Trophoblast cell (in vitro differentiated cells and primary cell): ENCODE results near the gene HS6ST3.

Experiments used
- DNase-seq, 2 donors: peaks; one replicate each; pipeline ENCODE4 v3.0.0-alpha.2; 2016
- H2AFZ ChIP-seq: 2 replicates; pipeline ENCODE4 v1.6.1; 2013; ENCODE audit warnings: low read length, moderate library complexity, mild to moderate bottlenecking; ENCODE audit not compliant: insufficient read depth, poor library complexity
- H2AK5ac ChIP-seq: 2 replicates; pipeline ENCODE4 v1.6.1; 2013; ENCODE audit warnings: mild to moderate bottlenecking, low read length
- H2BK120ac ChIP-seq: 2 replicates; pipeline ENCODE4 v1.6.1; 2013; ENCODE audit warnings: low read length, mild to moderate bottlenecking, moderate library complexity; ENCODE audit not compliant: insufficient read depth, poor library complexity
- H2BK12ac ChIP-seq: 2 replicates; pipeline ENCODE4 v1.6.1; 2013; ENCODE audit warnings: mild to moderate bottlenecking, low read length, moderate library complexity
- H2BK5ac ChIP-seq: 2 replicates; pipeline ENCODE4 v1.6.1; 2013; ENCODE audit warnings: low read length, low read depth, moderate library complexity, mild to moderate bottlenecking; ENCODE audit not compliant: poor library complexity
- H3K14ac ChIP-seq: 2 replicates; pipeline ENCODE4 v1.6.1; 2013; ENCODE audit warnings: mild to moderate bottlenecking, low read length
- H3K18ac ChIP-seq: 2 replicates; pipeline ENCODE4 v1.6.1; 2013; ENCODE audit warnings: mild to moderate bottlenecking, low read length
- H3K23ac ChIP-seq: 2 replicates; pipeline ENCODE4 v1.6.1; 2013; ENCODE audit warnings: low read length
- H3K27ac ChIP-seq: 2 replicates; pipeline ENCODE4 v1.5.1; 2013; ENCODE audit warnings: low read depth, mild to moderate bottlenecking, inconsistent platforms, low read length, moderate library complexity
- H3K27me3 ChIP-seq: 2 replicates; pipeline ENCODE4 v1.6.1; 2013; ENCODE audit warnings: inconsistent platforms, mild to moderate bottlenecking, low read length, moderate library complexity; ENCODE audit not compliant: insufficient read depth
- H3K36me3 ChIP-seq, 2 experiments: 1 replicate in 1 of 2; 2 replicates in 1 of 2; pipeline ENCODE4 v1.6.1; 2013; ENCODE audit warnings: low read length in 2 of 2, mild to moderate bottlenecking in 2 of 2, moderate library complexity in 1 of 2; ENCODE audit not compliant: insufficient read depth in 2 of 2, control insufficient read depth in 1 of 2
- H3K4ac ChIP-seq: 2 replicates; pipeline ENCODE4 v1.6.1; 2013; ENCODE audit warnings: low read depth, mild to moderate bottlenecking, low read length, moderate library complexity
- H3K4me1 ChIP-seq, 2 experiments: 1 replicate in 1 of 2; 2 replicates in 1 of 2; pipeline ENCODE4 v1.6.1; 2013; ENCODE audit warnings: low read length in 2 of 2, mild to moderate bottlenecking in 2 of 2, moderate library complexity in 1 of 2; ENCODE audit not compliant: insufficient read depth in 2 of 2, control insufficient read depth in 1 of 2
- H3K4me2 ChIP-seq: 2 replicates; pipeline ENCODE4 v1.6.1; 2013; ENCODE audit warnings: inconsistent platforms, mild to moderate bottlenecking, low read length, moderate library complexity
- H3K4me3 ChIP-seq: 2 replicates; pipeline ENCODE4 v1.5.1; 2013; ENCODE audit warnings: mild to moderate bottlenecking, low read depth, low read length, inconsistent platforms
- H3K79me1 ChIP-seq: one replicate; pipeline ENCODE4 v1.6.1; 2013; ENCODE audit warnings: low read length
- H3K79me2 ChIP-seq: 2 replicates; pipeline ENCODE4 v1.6.1; 2013; ENCODE audit warnings: low read length, mild to moderate bottlenecking; ENCODE audit not compliant: control insufficient read depth, insufficient read depth, poor library complexity
- H3K9ac ChIP-seq: 2 replicates; pipeline ENCODE4 v1.6.1; 2013; ENCODE audit warnings: mild to moderate bottlenecking, low read length
- H3K9me3 ChIP-seq: 2 replicates; pipeline ENCODE4 v1.6.1; 2013; ENCODE audit warnings: low read depth, mild to moderate bottlenecking, control low read depth, inconsistent platforms, low read length; ENCODE audit not compliant: insufficient read depth
- H4K12ac ChIP-seq: 2 replicates; pipeline ENCODE4 v1.6.1; 2013; ENCODE audit warnings: low read depth, mild to moderate bottlenecking, low read length, moderate library complexity
- H4K8ac ChIP-seq: 2 replicates; pipeline ENCODE4 v1.6.1; 2013; ENCODE audit warnings: low read depth, mild to moderate bottlenecking, low read length, moderate library complexity
- H4K91ac ChIP-seq: one replicate; pipeline ENCODE4 v1.6.1; 2013; ENCODE audit warnings: low read depth, mild to moderate bottlenecking, low read length, moderate library complexity
- WGBS: extraction: QIAGEN DNeasy Blood & Tissue Kit; methylation state at CpG from one replicate; pipeline ENCODE4 v1.1.7; 2013; ENCODE audit warnings: missing lambda C conversion rate; ENCODE audit not compliant: insufficient read length, insufficient coverage; ENCODE audit errors: extremely low coverage; 5-methylcytosine and 5-hydroxymethylcytosine counted together

The HS6ST3 gene

DNA sequence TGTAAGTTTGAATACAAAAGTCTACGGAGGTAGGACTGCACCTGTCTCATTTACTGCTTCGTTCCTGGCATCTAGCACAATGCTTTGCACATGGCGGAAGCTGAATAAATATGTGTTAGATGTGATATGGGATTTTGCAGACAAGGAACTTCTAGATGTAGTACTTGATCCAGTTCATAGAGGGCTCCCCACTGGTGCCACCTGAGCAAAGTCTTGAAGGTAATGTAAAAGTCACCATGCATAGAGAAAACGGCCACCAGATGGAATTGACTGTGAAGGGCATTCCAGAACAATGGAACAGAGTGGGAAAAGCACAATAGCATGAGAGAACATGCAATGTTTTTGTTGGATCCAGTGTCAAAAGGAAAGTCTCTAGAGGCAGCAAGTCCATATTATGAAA, 209.3 kb downstream of the HS6ST3 start:
- Histone ChIP-seq H4K8ac (no peak overlapping the region), H3K23ac (no peak overlapping the region), H3K27me3 (no peaks in the 10 kb centered on the region), H2BK5ac (no peak overlapping the region), H2BK12ac (no peak overlapping the region), H3K36me3 (no peaks in the 10 kb centered on the region), H2BK120ac (no peak overlapping the region), H3K79me2 (no peaks in the 10 kb centered on the region), H3K79me1 (no peaks in the 10 kb centered on the region), H2AK5ac (no peak overlapping the region), H3K27ac (no peak overlapping the region), H3K18ac (no peak overlapping the region), H2AFZ (no peak overlapping the region), H3K4me2 (no peak overlapping the region), H3K14ac (no peak overlapping the region), H3K4ac (no peak overlapping the region), H3K9ac (no peak overlapping the region), H4K91ac (no peak overlapping the region), H3K4me3 (no peak overlapping the region), H3K4me1 (no peaks in the 10 kb centered on the region), H4K12ac (no peak overlapping the region), H3K9me3 (no peaks in the 10 kb centered on the region)
- DNase-seq = no peak
- no CpG with 5 or more reads among the region's 4 CpGs for WGBS

DNA sequence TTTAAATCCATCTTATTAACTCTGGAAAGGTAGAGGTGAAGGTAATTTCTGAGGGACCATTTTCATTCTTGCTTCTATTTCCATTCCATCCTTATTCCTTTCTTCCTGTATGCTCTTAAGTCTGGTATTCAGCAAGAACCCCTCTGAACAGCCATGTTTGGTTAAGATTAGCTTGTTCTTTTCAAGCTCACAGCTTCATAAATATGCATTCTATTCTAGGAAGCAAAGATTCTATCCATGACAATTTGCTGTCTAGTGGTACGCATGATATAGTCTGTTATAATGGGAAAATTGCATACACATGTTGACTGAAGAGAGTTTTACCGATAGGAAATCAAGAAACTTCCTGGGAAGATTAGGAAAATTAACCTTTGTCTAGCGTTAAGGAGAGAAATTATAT, 218.7 kb downstream of the HS6ST3 start:
- no peak overlapping the region for H2AFZ ChIP-seq
- H2BK120ac ChIP-seq = no peak overlapping the region
- no peaks in the 10 kb centered on the region for H3K4me1 ChIP-seq
- H3K14ac ChIP-seq = no peak overlapping the region
- DNase-seq = no peak
- H3K27me3 ChIP-seq = no peaks in the 10 kb centered on the region
- no peak overlapping the region for H3K4me2 ChIP-seq
- no peak overlapping the region for H2BK5ac ChIP-seq
- H3K23ac ChIP-seq = no peak overlapping the region
- H3K9ac ChIP-seq = no peak overlapping the region
- H2AK5ac ChIP-seq = no peak overlapping the region
- H3K9me3 ChIP-seq = no peaks in the 10 kb centered on the region
- no peak overlapping the region for H3K4me3 ChIP-seq
- no peak overlapping the region for H4K12ac ChIP-seq
- no CpG with 5 or more reads among the region's 3 CpGs for WGBS
- H3K27ac ChIP-seq = no peak overlapping the region
- H4K91ac ChIP-seq = no peak overlapping the region
- no peaks in the 10 kb centered on the region for H3K36me3 ChIP-seq
- no peak overlapping the region for H2BK12ac ChIP-seq
- no peak overlapping the region for H4K8ac ChIP-seq
- no peaks in the 10 kb centered on the region for H3K79me1 ChIP-seq
- no peak overlapping the region for H3K4ac ChIP-seq
- H3K18ac ChIP-seq = no peak overlapping the region
- H3K79me2 ChIP-seq = no peaks in the 10 kb centered on the region

DNA sequence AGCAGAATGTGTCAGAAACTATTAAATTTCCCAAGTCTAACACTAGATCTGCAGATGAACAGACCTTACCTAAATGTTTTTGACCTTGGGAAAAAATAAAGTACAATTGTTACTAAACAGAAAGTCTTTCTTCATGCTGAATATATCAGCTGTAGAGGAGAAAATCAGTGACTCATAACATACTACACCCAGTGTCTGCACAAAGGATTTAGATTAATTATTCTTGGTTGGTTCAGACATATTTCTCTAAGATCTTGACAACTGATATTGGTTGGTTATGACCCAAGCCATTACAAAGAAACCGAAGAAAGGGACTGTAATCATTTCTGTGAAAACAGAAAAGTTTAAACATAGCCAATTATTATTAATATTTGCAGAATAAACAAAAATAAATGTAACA, 225.1 kb downstream of the HS6ST3 start:
- Histone ChIP-seq H3K79me1 (no peaks in the 10 kb centered on the region), H3K9ac (no peak overlapping the region), H3K4me3 (no peak overlapping the region), H3K18ac (no peak overlapping the region), H3K14ac (no peak overlapping the region), H2AFZ (no peak overlapping the region), H3K23ac (no peak overlapping the region), H4K91ac (no peak overlapping the region), H3K4me1 (no peaks in the 10 kb centered on the region), H3K4me2 (no peak overlapping the region), H3K9me3 (no peaks in the 10 kb centered on the region), H4K8ac (no peak overlapping the region), H2BK120ac (no peak overlapping the region), H3K36me3 (no peaks in the 10 kb centered on the region), H3K79me2 (no peaks in the 10 kb centered on the region), H4K12ac (no peak overlapping the region), H3K27me3 (no peaks in the 10 kb centered on the region), H3K4ac (no peak overlapping the region), H2BK5ac (no peak overlapping the region), H2BK12ac (no peak overlapping the region), H2AK5ac (no peak overlapping the region), H3K27ac (no peak overlapping the region)
- DNase-seq = no peak
- no CpG with 5 or more reads among the region's 1 CpG for WGBS

DNA sequence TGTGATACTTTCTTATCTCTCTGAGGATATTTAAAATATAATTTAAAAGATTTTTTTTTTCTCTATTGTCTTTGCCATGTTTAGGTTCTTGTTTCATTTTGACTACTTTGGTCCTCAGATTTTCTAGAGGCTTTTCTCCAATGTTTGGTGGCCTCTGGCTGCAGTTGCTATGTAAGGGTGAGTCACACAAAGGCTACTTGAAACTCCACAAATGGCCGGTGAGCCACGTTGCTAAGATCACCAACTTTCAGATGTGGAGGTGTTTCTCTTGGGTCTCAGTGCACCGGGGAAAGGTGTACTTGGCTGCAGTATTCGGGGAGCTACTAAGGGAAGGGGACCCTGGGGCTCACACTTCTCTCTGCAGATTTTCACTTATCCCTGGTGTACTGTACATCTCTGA, 248.1 kb downstream of the HS6ST3 start:
- no peak overlapping the region for H3K18ac ChIP-seq
- no peaks in the 10 kb centered on the region for H3K9me3 ChIP-seq
- no peak overlapping the region for H4K8ac ChIP-seq
- H3K14ac ChIP-seq = no peak overlapping the region
- no peak for DNase-seq
- no peak overlapping the region for H4K12ac ChIP-seq
- no peaks in the 10 kb centered on the region for H3K36me3 ChIP-seq
- no peak overlapping the region for H2AK5ac ChIP-seq
- no peak overlapping the region for H2AFZ ChIP-seq
- no peak overlapping the region for H3K27ac ChIP-seq
- no peaks in the 10 kb centered on the region for H3K27me3 ChIP-seq
- H2BK12ac ChIP-seq = no peak overlapping the region
- H4K91ac ChIP-seq = no peak overlapping the region
- no peak overlapping the region for H2BK120ac ChIP-seq
- no peak overlapping the region for H3K4me2 ChIP-seq
- H3K79me2 ChIP-seq = no peaks in the 10 kb centered on the region
- no CpG with 5 or more reads among the region's 4 CpGs for WGBS
- no peak overlapping the region for H3K23ac ChIP-seq
- no peak overlapping the region for H2BK5ac ChIP-seq
- no peak overlapping the region for H3K4me3 ChIP-seq
- H3K79me1 ChIP-seq = no peaks in the 10 kb centered on the region
- H3K9ac ChIP-seq = no peak overlapping the region
- H3K4me1 ChIP-seq = no peaks in the 10 kb centered on the region
- H3K4ac ChIP-seq = no peak overlapping the region
